ENCODE data around the gene KCTD15. TPM values are rescaled to one million over a fixed set of nuclear protein-coding genes. Genes with fewer than 3 reads are reported as not detected.
A peak's percentile ranks its signal among the peaks of the same experiment; 100 is the strongest.

The KCTD15 gene
- polyA plus RNA-seq, 3 donors = 1.6 to 43.2 (median 2.1) TPM

GRCh38 chr19:33821871-33822270 lies 25.2 kb downstream of the KCTD15 start:
- Histone ChIP-seq H3K27me3 (ENCODE audit: control insufficient read depth in 2 of 2, insufficient read depth in 2 of 2, low read length in 2 of 2) (no peaks in the 10 kb centered on the region), H3K79me2 (ENCODE audit: insufficient read depth, low read length) (no peaks in the 10 kb centered on the region), H3K4me1 (ENCODE audit: control insufficient read depth in 1 of 2, insufficient read depth in 2 of 2, low read length in 2 of 2) (peaks cover 46 to 53% of the 10 kb centered on the region in 2 donors), H3K4me3 (replicated peaks in 1 of 3; ENCODE audit: low read depth in 2 of 3, low read length in 3 of 3) (no peak overlapping the region), H4K20me1 (ENCODE audit: insufficient read depth, low read length) (no peaks in the 10 kb centered on the region), H3K4me2 (replicated peaks; ENCODE audit: extremely low read depth, low read length, poor library complexity, severe bottlenecking) (no peak overlapping the region), H3K27ac (ENCODE audit: low read depth in 1 of 2, low read length in 2 of 2) (no peak overlapping the region), H3K9ac (ENCODE audit: insufficient read depth, low read length, poor library complexity, severe bottlenecking) (no peak overlapping the region), H3K36me3 (replicated peaks in 1 of 2; ENCODE audit: control insufficient read depth in 1 of 2, insufficient read depth in 2 of 2, low read length in 2 of 2) (no peaks in the 10 kb centered on the region), H3K9me3 (replicated peaks in 1 of 2; ENCODE audit: control insufficient read depth in 1 of 2, insufficient read depth in 1 of 2, low read length in 2 of 2) (no peaks in the 10 kb centered on the region), H2AFZ (ENCODE audit: insufficient read depth, low read depth, low read length, poor library complexity, severe bottlenecking) (no peak overlapping the region)
- peaks cover 43% of the 10 kb centered on the region for H3K4me1 Mint-ChIP-seq
- DNase-seq = no peak
- H3K4me3 Mint-ChIP-seq = no peak overlapping the region
- peaks cover 0 to 3% (median 0%) of the 10 kb centered on the region in 7 donors for H3K9me3 Mint-ChIP-seq
- H3K36me3 Mint-ChIP-seq = peaks cover 3 to 6% of the 10 kb centered on the region in 2 donors
- intact Hi-C loops (cut with micrococcal nuclease) = loop anchor here in 1 of 2 donors (2.0 kb wide), 1 partner anchor 25 kb away; the partner anchor contains the start of gene KCTD15
- H3K27me3 Mint-ChIP-seq (ENCODE audit: low read depth in 3 of 3) = peaks cover 1 to 6% (median 2%) of the 10 kb centered on the region in 3 donors
- peak overlapping the region in 1 of 7 donors; percentile 73 for H3K27ac Mint-ChIP-seq
- TF ChIP-seq, protein P1, sequence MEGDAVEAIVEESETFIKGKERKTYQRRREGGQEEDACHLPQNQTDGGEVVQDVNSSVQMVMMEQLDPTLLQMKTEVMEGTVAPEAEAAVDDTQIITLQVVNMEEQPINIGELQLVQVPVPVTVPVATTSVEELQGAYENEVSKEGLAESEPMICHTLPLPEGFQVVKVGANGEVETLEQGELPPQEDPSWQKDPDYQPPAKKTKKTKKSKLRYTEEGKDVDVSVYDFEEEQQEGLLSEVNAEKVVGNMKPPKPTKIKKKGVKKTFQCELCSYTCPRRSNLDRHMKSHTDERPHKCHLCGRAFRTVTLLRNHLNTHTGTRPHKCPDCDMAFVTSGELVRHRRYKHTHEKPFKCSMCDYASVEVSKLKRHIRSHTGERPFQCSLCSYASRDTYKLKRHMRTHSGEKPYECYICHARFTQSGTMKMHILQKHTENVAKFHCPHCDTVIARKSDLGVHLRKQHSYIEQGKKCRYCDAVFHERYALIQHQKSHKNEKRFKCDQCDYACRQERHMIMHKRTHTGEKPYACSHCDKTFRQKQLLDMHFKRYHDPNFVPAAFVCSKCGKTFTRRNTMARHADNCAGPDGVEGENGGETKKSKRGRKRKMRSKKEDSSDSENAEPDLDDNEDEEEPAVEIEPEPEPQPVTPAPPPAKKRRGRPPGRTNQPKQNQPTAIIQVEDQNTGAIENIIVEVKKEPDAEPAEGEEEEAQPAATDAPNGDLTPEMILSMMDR (IDR thresholded peaks at IDR 0.05) = no peak
- no CpG with 5 or more reads among the region's 2 CpGs for WGBS (ENCODE audit: insufficient coverage)

DNA sequence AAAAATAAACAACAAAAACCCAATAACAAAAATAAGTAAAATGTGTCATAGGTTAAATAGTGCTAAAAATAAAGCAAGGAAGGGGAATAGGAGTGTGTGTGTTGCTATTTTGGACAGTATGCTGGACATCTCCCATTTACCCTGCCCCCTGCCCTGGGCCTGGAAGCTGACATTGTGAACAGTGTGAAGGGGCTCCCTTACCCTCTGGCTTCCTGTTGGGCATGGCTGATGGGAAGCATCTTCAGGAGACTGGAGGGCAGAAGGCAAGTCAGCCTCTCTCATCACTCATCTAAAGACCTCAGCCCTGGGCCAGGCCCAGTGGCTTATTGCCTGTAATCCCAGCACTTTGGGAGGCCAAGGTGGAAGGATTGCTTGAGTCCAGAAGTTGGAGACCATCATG lies 26.7 kb downstream of the KCTD15 start:
- Histone ChIP-seq H3K79me2 (ENCODE audit: insufficient read depth, low read length) (no peaks in the 10 kb centered on the region), H4K20me1 (ENCODE audit: insufficient read depth, low read length) (no peaks in the 10 kb centered on the region), H3K9me3 (replicated peaks in 1 of 2; ENCODE audit: control insufficient read depth in 1 of 2, insufficient read depth in 1 of 2, low read length in 2 of 2) (no peaks in the 10 kb centered on the region), H2AFZ (ENCODE audit: insufficient read depth, low read depth, low read length, poor library complexity, severe bottlenecking) (no peak overlapping the region), H3K36me3 (replicated peaks in 1 of 2; ENCODE audit: control insufficient read depth in 1 of 2, insufficient read depth in 2 of 2, low read length in 2 of 2) (no peaks in the 10 kb centered on the region), H3K4me3 (replicated peaks in 1 of 3; ENCODE audit: low read depth in 2 of 3, low read length in 3 of 3) (no peak overlapping the region), H3K9ac (ENCODE audit: insufficient read depth, low read length, poor library complexity, severe bottlenecking) (no peak overlapping the region), H3K27me3 (ENCODE audit: control insufficient read depth in 2 of 2, insufficient read depth in 2 of 2, low read length in 2 of 2) (no peaks in the 10 kb centered on the region), H3K27ac (ENCODE audit: low read depth in 1 of 2, low read length in 2 of 2) (no peak overlapping the region), H3K4me1 (ENCODE audit: control insufficient read depth in 1 of 2, insufficient read depth in 2 of 2, low read length in 2 of 2) (peaks cover 31 to 39% of the 10 kb centered on the region in 2 donors), H3K4me2 (replicated peaks; ENCODE audit: extremely low read depth, low read length, poor library complexity, severe bottlenecking) (no peak overlapping the region)
- Mint-ChIP-seq H3K4me3 (no peak overlapping the region), H3K36me3 (no peaks in the 10 kb centered on the region), H3K4me1 (peaks cover 28% of the 10 kb centered on the region), H3K27me3 (ENCODE audit: low read depth in 3 of 3) (peaks cover 5 to 8% (median 6%) of the 10 kb centered on the region in 3 donors), H3K27ac (no peak overlapping the region), H3K9me3 (peaks cover 0 to 3% (median 0%) of the 10 kb centered on the region in 7 donors)
- intact Hi-C loops (cut with micrococcal nuclease) = no loop called here
- no peak for DNase-seq
- TF ChIP-seq, protein P1 (IDR thresholded peaks at IDR 0.05) = no peak
